ENCODE data around the gene G0S2.
"Not testable (repeated sequence)": the region's sequence is repeated elsewhere in the genome, so short reads cannot be mapped to it uniquely, and the experiment has no call there.

G0S2 gene

DNA sequence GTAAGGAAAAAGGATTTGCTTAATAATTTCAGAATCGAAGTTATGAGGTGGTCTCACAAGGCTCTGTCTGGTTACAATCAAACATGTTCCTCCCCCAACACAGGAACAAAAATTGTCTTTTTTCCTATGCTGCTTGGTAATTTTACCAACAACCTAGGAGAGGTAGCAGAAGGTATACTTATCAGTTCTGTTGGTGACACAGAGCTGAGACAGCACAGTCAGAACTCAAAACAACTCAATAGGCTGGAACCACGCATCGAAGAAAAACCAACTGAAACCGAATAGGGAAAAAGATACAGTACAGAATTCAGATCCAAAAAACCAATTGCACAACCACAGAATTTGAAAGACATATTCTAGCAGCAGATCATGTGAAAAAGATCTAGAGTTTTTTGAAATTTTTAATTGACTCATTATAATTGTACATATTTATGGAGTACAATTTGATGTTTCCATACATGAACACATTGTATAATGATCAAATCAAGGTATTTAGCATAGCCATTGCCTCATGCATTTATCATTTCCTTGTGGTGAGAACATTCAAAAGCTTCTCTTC is 3.8 kb downstream of the G0S2 start:
- no peak for DNase-seq (ENCODE audit: low read depth in 3 of 3)

DNA sequence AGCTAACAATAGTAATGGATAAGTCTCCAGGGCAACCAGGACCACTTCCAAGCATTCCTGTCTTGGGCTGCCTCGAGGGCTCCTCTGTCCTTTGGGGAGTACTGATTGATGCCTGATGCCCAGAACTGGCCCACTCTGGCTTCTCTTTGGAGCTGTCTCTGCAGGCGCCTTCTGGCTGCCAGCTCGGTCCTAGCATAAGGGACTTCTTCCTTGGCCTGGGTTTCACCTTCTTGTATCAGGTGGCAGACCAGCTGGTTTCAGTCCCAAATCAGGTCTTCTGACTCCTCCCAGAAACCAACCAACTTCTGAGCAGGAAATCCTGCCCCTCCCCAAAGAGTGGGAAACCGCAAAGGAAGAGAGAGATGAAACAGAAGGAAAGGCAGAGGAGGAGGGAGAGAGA is 10.6 kb downstream of the G0S2 start:
- DNase-seq (ENCODE audit: low read depth in 3 of 3), result no peak

DNA sequence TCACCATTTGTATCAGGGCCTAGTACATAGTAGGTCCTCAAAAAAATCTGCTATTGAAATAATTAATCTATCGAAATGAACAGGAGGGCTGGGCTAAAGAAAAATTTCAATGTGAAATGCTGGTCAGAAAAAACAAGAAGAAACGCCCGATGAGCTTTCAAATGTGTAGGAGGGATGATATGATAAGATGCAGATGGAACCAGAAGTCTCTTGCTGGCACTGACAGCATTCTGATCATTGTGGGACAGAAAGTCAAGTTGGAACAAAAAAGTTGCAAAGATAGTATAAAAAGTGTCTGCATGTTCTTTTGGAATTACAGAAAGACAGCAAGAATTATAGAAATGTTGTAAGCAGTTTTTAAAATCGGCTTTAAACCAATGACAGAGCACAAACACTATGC is 11.1 kb downstream of the G0S2 start:
- no peak for DNase-seq (ENCODE audit: low read depth in 3 of 3)

DNA sequence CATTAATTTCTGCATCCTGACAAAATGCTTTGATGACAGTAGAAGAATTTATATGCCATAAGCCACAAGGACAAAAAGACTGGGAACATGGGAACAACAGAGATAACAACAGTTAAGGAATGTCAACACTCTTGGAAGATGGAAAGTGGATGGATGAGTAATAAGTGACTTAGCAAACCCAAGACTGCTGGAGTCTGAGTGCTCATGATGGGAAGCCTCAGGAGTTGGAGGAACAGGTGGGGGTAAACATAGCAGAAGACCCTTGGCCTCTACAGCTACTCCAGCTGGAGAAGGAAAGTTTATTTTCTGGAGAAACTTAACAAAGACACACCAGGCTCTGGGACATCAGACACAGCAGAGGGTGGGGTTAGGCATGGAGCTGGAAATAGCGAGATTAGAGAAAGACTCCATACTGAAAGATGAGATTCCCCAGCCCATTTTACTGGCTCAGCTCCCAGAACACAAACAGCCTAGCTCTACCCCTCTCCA is 13.6 kb downstream of the G0S2 start:
- DNase-seq (ENCODE audit: low read depth in 3 of 3), result no peak

DNA sequence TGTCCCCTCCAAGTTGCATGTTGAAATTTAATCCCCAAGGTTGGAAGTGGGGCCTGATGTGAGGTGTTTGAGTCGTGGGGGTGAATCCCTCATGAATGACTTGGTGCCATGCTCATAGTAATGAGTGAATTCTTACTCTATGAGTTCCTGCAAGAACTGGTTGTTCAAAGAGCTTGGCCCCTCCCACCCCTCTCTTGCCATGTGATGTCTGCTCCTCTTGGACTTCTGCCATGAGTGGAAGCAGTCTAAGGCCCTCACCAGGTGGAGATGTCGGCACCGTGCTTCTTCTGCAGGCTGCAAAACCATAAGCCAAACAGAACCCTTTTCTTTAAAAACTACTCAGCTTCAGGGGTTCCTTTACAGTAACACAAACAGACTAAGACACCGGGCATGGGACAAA is 14.3 kb downstream of the G0S2 start:
- DNase-seq (ENCODE audit: low read depth in 3 of 3), result no peak

DNA sequence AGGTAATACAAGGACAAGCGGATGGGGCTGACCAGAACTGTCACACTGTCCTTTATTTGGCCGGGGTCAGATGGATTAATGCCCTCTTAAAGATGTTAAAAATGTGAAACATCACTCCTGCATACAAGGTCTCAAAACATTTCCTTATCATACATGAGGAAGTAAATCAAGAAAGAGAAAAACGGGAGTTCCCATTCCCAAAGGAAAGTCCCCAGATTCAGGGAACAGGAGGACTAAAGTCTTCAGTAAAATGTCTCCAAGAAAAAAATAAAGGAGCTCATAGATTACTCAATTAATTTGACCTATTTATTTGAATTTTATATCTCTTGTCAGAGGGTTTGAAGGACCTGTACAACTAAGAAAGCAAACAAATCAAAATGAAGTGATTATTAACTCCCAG is 16.0 kb downstream of the G0S2 start:
- DNase-seq (ENCODE audit: low read depth in 3 of 3), result no peak

DNA sequence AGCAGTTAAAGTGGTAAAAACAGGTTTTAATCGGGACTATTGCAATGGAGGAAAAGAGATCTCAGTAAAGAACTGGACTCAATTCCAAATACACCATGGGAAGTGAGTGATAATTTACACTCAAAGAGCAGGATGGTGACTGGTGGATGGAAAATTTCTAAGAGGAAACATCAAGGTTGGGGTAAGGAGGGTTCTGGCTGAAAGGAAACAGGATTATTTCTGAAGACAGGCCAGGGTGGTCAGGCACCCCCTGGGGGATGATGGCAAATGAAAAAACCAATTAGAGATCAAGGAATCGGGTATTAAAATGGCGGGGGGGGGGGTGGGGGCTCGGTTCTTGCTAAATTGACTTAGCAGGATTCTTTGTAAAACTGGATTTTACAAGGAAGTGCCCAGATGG is 17.1 kb downstream of the G0S2 start:
- no peak for DNase-seq (ENCODE audit: low read depth in 3 of 3)

DNA sequence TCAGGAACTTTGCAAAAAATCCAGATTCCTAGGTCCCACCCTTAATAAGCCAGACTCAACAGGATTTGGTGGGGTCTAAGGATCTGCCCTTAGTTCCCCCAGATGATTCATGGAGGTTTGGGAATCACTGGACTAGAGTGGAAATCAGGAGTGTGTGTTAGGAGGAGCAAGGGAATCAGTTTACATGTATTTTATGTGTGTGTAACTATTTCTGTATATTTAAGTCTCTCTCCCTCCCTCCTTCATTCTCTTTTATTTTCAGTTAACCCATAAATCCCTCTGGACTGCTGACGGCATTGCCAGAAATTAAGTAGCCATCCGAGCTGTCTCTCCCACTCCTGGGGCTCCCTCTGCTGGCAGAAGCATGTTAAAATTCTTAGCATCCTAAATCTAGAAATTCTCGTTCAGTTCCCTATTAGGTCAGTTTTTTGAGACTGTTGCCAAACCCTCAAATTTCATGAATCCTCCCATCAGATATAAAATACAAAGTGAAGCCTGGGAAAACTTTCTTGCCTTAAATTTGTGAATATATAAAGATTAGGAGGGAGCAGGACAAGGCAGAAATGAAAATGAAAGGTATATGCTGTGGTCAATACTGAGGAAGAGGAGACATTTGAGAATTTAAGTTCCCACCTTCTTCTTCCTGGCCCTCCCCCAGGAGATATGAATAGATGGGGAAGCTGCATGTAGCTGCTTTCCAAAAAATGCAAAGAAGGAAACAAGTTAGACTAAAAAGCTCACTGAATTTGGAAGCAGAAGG is 17.7 kb downstream of the G0S2 start:
- peak; percentile 58 to 80 (median 70) for DNase-seq (ENCODE audit: low read depth in 3 of 3)

DNA sequence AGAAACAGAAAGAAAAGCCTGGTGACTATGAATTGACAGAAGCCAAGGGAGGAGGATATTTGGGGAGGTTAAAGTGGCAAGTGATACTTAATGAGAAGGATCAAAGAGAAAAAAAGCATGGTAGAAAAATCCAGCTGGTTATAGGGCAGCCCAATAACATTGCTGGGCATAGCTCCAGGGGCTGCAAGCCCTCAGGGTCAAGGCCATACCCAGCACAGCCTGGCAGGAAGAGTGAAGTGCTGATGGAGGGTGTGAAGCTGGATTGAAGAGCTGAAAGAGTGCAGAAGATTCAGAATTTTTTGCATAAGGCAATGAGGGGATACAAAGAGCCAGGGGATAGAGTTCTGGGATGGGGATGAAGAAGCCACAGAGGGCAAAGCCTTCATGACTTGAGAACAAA is 21.5 kb downstream of the G0S2 start:
- no peak for DNase-seq (ENCODE audit: low read depth in 3 of 3)

DNA sequence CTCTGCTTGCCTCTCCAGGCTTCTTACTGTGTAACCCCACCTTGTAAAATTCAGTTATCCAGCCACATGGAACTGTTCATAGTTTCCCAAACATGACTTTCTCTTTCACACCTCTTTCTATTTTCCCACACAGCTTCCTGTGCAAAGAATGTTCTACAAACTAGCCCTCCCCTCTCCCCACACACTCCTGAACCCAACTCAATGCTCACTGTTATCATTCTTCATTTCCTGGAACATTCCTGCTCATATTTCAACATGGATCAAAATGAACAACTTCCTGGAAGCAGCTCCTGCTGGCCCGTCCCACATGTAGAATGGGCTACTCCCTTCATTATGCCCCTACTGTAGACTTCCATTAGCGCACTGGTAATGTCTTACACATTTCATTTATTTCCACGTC is 21.9 kb downstream of the G0S2 start:
- DNase-seq (ENCODE audit: low read depth in 3 of 3), result no peak

DNA sequence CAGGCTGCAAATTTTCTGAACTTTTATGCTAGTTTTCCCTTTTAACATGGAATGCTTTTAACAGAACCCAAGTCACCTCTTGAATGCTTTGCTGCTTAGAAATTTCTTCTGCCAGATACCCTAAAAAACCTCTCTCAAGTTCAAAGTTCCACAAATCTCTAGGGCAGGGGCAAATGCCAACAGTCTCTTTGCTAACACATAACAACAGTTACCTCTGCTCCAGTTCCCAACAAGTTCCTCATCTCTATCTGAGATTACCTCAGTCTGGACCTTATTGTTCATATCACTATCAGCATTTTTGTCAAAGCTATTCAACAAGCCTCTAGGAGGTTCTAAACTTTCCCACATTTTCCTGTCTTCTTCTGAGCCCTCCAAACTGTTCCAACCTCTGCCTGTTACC is 25.5 kb downstream of the G0S2 start:
- DNase-seq (ENCODE audit: low read depth in 3 of 3), result not testable (repeated sequence)

DNA sequence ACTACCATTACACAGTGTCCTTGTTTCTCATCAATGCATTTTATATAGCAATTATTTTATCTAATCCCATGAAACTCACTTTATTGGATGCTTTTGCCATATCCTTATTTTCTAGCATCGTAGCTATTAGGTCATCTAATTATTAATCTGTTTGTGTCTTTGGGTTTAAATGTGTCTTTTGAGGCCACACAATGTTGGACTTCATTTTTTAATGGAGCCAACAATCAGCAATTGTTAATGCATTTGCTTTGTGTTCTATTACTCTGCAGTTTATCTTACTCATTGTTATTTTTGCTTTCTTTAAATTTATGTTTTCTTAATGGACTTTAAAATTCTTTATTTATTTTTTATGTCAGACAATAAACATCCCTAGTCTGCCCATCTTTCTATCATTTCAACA is 27.6 kb downstream of the G0S2 start:
- DNase-seq (ENCODE audit: low read depth in 3 of 3), result no peak

DNA sequence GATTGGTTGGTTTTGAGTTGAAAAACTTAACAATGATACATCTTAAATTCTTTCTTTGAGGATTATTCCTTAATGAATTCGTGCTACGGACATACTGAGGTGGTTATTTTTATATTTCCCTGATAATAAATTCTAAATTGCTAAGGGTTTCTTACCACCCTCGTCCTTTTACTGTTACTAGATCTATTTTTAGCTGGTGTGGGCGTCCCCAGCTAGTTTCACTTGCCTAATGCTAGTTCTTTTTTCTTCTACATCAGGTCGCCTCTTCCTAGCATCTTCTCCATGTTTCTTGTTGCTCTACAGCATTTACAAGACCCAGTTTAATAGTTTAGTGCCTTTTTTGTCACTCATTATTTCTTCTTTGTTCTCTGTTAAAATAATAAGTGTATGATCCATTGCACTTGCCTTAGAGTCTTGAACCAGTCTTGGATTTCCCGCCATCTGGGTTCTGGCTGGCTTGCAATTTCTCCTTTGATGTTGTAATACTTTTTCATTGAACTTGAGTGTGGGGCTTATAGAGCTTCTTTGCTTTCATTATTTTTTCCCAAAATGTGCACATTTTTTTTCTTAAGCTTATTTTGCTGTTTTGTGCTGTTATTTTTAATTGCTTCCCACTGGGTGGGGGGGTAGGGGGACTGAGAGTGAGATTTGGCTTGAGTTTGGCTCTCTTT is 28.8 kb downstream of the G0S2 start:
- no peak for DNase-seq (ENCODE audit: low read depth in 3 of 3)

DNA sequence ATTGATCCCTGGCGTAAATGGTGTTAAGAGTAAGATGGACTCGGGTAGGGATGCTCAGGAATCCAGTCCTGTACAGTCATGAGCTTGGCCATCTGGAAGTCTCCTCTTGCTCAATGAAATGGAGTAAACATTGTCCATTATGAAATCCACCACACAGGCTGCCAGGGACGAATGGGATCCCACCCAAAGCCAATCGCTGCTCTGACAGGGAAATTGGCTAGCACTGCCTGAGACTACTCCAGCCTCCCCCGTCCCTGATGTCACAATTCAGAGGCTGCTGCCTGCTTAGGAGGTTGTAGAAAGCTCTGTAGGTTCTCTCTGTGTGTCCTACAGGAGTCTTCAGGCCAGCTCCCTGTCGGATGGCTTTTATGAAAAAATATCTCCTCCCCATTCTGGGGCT is 29.4 kb downstream of the G0S2 start, which contains the start of gene HSD11B1:
Gene HSD11B1 (plus strand): TSS at position 263 of the 400 bp plus-strand sequence. CDS start 97 bp downstream, at position 360.
- no peak for DNase-seq (ENCODE audit: low read depth in 3 of 3)

DNA sequence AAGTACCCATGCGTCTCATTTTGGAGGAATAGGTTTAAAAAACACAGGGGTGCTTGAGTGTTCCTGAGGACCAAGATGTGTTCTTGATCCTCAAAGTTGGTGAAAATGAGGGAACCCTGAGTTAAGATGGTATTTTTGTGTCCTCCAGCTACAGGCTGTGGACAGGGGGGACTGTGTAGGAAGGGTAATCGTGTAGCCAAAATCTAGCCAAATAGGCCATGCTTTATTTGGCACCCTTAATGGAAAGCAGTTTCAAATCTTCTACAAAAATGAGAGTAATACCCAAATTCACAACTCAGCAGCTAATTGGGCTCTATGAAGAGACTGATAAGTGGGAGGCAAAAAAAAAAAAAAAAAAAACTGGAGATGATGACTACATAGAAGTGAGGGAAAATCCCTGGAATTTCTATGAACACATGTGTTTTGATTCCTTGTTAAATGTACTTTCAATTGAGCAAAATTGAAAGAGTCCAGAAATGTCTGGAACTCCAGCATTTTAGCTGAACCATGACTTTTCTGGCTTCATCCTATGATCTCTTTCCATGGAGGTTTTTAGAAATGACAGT is 29.9 kb downstream of the G0S2 start:
- no peak for DNase-seq (ENCODE audit: low read depth in 3 of 3)

DNA sequence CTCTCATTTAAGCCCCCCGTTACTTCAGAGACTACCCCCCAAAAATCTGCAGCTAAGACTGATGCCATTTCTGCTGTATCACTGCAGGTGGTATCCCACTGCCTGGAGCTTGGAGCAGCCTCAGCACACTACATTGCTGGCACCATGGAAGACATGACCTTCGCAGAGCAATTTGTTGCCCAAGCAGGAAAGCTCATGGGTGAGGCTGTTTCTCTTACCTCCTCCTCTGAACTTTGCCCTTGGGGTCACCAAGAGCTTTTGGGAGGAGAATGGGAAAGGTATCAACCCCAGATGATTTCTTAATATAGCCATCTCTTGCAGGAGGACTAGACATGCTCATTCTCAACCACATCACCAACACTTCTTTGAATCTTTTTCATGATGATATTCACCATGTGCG is 31.4 kb downstream of the G0S2 start:
- no peak for DNase-seq (ENCODE audit: low read depth in 3 of 3)

DNA sequence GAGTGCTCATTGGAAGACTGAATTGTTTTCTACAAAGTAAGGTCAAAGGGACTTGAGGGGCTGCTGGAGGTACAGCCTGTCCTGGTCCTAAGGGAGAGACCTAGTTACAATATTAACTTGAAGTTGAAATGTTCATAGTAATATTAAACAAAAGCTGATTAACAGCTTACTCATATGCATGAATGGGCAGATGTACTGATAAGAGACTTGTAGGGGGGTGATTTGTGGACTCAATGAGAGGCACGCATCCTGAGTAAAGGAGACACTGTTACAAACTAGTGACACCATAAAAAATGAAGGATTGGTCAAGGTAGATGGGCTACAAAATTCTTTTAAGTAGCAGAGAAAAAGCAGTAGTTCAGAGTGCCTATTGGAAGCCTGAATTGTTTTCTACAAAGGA is 32.1 kb downstream of the G0S2 start:
- no peak for DNase-seq (ENCODE audit: low read depth in 3 of 3)

DNA sequence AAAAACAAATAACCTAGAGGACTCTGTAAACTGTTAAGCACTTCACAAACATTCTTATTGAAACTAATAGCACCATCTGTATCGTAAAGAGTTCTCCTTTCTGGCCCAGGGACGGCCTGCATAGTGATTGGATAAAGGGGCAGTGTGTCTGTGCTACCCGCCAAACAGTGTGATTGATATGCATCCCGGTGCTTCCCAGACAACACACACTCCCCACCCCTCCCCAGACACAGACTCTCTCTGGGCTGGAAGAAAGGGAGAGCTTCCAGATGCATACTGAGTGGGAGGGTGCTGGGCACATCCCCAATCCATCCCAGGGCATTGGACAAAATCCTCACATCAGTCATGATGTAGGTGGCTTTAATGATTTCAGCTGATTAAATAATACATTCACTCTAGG is 33.1 kb downstream of the G0S2 start:
- no peak for DNase-seq (ENCODE audit: low read depth in 3 of 3)

DNA sequence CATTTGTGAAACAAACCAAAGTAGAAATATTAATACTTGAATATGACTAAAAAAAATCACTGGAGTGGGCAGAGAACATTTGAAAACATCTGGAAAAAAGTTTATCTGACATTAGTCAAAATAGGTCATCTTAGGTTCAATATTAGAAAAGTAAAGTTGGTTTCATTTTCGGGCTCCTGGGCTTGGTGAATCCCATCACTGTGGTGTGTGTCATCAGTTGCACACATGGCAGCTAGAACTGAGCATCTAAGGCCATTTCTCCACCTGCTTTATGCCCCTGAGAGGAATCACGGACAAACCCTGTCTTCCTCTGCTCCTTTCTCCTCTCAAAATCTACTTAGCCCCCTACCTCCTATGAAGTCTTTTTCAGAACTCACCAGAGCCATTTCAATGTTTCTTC is 34.9 kb downstream of the G0S2 start:
- no peak for DNase-seq (ENCODE audit: low read depth in 3 of 3)

DNA sequence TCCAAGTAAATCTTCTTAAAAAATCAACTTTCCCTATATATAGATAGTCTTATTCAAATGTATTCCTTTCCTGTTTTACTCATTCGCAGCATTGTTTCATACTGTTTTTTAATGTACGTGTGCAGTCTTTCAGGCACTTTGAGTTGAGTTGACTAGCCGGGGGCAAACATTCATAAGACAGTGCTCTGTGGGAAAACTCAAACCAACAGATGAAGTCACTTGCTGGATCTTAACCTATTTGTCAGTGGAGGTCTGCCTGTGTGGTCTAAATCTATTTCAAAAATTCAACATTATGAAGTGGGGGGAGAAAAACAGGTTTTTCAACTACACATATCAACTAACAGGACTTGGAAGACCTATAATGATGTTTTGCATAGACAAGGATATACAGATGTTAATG is 35.6 kb downstream of the G0S2 start:
- DNase-seq (ENCODE audit: low read depth in 3 of 3), result no peak

DNA sequence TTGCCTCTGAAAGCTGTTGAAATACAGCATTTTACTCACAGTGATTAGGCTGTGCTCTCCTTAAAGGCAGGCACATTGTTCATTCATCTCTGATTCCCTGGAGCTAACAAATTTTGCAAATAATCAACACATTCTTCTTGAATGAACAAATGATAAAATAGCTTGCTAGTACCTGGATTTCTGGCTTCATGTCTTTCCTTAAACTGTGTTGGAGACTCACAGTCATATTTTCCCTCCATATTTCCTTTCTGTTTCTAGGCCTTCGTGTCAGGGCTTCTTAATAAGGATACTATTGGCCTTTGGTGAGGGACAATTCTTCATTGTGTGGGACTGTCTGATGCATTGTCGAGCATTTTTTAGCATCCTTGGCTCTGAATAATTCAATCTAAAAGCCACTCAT is 39.1 kb downstream of the G0S2 start:
- no peak for DNase-seq (ENCODE audit: low read depth in 3 of 3)

DNA sequence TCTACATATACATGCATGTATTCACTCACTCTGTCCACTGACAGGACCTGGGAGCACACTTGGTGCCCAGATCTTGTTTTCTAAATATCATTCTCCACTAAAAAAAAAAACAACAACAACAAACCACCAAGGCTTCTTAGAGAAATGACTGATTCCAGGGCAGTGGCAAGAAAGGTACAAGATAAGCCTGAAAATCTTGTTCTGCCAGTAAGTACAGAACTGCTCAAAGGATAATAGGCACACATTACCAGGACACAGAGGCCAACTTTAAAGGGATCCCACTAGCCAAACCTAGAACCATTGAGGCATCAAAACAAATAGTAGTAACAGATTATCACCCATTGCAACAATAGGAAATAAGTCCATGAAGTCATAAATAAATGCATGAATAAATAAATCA is 40.1 kb downstream of the G0S2 start:
- no peak for DNase-seq (ENCODE audit: low read depth in 3 of 3)

DNA sequence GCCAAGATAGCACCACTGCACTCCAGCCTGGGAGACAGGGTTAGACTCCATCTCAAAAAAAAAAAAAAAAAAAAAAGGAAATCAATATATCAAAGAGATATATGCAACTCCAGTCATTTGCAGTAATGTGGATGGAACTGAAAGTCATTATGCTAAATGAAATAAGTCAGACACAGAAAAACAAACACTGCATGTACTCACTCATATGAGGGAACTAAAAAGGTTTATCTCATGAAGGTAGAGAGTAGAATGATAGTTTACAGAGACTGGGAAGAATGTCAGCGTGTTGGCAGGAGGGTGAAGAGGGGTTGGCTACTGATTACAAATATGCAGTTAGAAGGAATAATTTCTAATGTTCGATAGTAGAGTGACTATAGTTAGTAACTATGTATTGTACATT is 42.6 kb downstream of the G0S2 start:
- DNase-seq (ENCODE audit: low read depth in 3 of 3), result no peak

All from stimulated activated CD4-positive, alpha-beta T cell treated with anti-CD3 and anti-CD28 coated beads, TNF-alpha, amount 100 ng/mL, for 48 hours (primary cell).